COR-L47 (cell line): ENCODE measurements around the gene RBM3.

Experiments used
- DNase-seq: peaks from one replicate; lab custom pipeline; 2025; lab: John Stamatoyannopoulos, UW

Gene RBM3

DNA sequence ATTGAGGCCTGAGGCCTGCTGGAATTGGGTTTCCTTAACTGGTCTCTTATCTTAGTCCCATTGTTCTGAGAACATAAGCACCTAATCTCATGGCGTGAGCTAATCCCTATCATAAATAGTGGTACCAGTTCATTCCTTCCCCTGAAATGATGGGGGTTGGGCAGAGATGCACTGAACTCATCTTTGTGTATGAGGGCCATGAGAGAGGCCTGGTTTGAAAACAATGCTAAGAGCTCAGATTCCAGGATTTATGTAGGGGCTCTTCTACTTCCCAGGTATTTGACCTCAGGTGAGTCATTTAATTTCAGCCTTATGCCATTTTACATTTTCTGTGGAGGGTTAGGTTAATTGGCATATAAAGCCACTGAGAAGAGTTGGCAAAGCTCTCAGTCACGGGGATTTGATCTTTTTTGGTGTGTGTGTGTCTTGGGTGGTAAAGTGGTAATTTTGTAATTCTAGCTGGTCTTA, 4.4 kb downstream of the RBM3 start:
- DNase-seq, result no peak

DNA sequence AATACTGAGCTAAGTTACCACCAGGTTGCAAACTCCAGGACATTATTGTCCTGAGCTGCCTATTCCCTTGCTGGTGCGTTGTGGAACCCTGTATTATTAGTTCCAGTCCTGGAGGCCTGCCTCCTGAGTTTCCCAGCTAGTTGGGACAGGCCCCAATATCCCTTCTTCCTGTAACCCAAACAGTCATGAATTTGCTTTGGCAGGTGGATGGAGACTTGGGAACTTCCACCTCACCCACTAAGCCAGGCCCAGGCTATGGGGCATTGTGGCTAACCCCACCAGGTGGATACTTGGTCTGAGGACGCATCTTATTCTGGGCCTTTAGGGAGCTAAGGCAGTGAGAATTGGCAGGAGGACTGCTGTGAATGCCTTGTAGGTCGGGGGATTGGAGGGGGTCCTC, 5.0 kb downstream of the RBM3 start:
- DNase-seq, result no peak

DNA sequence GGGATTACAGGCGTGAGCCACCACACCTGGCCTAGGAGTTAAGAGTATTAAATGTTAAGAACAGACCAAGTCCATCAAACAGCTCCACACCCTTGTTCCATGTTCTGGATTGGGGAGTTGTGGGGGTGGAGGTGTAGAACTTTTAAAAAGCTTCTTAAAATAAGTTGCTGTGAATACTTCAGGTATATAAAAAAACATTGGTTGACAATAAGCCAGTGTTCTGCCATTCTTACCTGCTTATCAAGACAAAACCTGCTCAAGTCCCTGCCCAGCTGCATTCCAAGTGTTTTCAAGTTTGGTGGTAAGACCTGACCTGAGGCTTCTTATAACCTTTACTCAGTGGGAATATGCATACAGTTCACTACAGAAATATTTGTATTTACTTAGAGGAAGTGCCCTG, 6.4 kb downstream of the RBM3 start:
- DNase-seq, result no peak

DNA sequence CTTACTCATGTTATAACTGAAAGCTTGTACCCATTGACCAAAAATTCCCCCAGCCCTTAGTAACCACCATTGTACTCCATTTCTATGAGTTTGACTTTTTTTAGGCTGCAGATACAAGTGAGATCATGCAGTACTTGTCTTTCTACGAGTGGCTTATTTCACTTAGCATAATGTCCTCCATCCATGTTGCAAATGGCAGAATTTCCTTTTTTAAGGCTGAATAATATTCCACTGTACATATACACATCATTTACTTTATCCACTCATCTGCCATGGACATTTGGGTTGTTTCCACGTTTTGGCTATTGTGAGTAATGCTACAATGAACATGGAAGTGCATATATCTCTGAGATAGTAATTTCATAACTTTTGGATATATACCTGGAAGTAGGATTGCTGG, 10.4 kb downstream of the RBM3 start:
- no peak for DNase-seq

DNA sequence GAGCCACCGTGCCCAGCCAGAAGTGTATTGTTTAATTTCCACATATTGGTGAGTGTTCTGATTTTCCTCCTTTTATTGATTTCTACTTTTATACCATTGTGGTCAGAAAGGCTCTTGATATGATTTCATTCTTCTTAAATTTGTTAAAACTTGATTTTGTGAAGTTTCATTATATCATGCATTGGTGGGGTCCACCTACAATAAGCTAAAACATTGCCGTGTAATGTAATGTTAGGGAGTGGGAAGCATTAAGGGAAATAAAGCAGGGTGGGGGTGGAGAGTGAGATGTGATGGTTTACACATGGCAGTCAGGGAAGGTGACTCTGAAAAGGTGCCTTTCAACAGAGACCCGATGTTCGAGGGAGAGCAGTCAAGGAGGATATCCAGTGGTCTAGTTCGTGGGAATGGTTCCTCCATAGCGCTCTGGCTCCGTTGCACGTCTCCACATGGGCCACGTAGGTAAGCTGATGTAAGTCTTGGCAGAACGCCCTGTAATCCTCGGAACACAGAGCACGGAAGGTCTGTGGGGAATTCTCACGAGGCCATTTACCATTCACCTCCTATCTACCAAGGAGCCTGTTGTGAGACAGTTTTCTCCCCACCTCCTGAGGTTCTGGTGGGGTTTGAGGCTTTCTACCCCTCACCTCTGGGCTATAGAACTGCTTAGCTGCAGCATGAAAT, 15.3 kb downstream of the RBM3 start:
- no peak for DNase-seq

DNA sequence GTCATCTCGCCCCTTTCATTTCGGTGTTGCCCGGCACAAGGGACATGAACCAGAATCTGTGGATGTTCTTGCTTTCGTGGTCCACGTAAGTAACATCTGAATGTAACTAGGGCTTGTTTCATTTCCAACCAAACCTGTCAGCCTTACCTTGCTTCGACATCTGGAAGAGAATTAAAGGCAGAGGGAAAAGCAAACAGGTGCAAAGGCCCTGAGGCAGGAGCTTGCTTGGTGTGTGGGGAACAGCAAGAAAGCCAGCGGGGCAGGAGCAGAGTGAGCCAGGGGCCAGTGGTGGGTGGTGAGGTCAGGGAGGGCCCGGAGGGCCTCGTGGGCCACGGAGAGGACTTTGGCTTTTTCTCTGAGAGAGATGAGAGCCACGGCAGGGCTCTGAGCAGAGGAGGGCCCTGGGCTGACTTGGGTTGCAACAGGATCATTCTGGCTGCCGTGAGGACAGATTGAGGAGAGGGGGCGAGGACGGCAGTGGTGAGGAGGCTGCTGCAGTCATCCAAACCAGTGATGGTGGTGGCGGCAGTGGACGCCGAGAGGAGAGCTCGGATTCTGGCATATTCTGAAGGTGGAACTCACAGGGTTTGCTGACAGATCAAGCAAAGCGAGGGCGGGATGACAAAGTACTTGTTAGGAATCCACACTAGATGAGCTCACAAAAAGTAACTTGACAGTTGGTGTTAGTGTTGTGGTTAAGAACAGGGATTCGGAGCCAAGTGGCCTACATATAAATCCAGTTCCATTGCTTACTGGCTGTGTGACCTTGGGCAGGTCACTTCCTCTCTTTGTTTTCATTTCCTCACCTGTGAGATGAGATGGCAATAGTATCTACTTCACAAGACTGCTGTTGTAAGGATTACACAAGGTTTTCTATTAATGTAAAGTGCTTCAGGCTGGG, 16.2 kb downstream of the RBM3 start:
- no peak for DNase-seq

DNA sequence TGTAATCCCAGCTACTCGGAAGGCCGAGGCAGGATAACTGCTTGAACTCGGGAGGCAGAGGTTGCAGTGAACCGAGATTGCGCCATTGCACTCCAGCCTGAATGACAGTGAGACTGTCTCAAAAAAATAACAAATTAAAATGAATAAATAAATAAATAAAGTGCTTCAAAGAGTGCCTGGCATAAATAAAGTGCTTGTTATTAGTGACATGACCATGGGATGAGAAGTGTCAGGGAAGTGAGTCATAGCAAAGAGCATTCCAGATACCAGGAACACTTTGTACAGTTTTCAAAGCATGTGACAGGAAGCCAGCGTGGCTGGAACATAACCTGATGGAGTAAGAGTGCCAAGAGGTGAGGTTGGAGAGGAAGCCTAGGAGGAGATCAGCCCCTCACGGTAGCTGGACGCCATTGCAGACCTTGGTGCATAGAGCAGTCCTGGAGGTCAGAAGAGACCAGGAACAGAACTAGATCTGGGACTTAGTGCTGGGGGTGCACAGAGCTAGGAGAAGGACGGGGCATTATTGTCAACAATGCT, 17.0 kb downstream of the RBM3 start:
- DNase-seq, result no peak

DNA sequence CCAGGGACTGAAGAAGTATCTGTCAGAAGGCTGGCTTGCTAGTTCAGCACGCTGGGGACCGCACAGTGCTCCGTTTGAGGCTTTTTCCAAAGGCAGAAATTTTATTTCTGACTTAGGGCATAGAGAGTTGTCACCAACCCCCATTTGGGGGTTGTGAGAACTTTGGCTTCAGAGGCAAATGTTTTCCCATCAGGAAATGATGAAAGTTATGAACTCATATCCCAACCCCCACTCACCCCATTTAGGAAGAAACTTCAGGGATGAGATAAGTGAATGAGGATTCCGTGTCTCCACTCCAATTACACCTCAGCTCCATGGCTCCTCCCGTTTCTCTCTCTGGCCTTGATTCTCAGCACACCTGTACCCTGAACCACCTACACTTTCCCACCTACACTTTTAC, 18.7 kb downstream of the RBM3 start:
- DNase-seq, result no peak

DNA sequence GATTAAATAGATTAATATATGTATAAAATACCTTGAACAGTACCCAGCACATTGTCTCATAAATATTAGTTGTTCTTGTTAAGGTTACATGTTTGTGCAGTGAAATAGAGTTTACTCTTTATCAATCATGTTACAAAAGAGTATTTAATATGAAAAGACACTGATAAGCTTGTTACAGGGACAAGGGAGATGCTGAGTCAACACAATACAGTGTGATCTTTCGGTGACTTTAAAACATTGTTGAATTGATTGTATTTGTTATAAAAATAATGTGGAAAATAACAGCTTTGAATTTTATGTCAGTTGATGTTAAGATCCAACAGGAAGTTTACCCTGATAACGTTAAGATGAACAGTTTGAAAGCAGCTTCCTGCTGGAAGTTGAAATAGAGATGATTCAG, 21.6 kb downstream of the RBM3 start:
- DNase-seq, result no peak

DNA sequence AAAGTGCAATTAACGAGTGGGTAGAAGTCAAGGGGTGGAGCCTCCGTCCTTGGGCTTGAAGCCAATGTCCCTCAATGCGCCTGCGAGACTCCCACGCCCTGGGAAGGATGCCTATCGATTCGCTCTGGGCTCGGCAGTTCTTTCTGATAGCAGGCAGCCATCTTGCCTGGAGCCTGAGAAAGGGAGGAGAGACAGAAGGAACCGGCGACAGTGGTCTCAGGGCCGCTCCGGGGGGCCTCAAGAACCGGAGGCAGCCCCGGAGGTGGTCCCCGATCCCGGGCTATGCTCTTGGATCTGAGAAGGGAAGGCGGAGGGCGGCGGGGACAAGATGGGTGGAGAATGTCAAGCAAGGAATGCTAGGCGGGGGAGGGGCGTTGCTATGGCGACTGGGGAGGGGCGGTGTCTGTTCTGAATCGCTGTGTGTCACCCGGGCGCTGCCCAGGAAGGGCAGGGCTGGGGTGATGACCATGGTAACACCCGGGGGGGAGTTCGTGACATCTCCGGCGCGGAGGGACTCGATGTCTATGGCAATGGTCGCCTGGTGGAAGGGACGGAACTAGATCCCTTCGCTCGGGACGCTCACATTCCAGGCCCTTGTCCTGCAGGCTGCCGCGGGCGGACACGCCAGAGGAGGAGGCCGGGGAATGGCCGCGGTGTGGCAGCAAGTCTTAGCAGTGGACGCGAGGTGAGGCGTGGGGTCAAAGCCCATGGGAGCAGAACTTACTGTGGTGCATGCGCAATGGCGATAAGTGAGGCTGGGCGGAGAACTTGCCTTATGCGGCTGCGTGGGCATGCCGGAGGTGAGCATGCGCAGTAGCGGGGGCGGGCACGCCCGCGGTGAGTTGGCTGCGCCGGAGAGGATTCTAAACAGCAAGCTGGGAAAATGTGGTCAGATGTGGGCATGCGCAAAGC, 23.3 kb downstream of the RBM3 start, which contains the start of gene WDR13:
Gene WDR13, plus strand, starts transcription at position 140 of the 912 bp plus-strand sequence. Its CDS starts 505 bp downstream, at position 645.
- DNase-seq, result peak; percentile 85

DNA sequence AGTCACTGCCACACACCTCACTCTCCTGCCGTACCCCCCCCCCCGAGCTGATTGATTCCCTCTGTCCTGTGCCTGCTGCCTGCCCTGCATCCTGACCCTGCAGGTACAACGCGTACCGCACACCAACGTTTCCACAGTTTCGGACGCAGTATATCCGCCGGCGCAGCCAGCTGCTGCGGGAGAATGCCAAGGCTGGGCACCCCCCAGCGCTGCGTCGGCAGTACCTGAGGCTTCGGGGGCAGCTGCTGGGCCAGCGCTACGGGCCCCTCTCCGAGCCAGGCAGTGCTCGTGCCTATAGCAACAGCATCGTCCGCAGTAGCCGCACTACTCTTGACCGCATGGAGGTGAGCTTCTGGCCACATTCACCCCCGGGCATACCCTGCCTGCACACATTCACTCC, 24.3 kb downstream of the RBM3 start:
- DNase-seq, result no peak

DNA sequence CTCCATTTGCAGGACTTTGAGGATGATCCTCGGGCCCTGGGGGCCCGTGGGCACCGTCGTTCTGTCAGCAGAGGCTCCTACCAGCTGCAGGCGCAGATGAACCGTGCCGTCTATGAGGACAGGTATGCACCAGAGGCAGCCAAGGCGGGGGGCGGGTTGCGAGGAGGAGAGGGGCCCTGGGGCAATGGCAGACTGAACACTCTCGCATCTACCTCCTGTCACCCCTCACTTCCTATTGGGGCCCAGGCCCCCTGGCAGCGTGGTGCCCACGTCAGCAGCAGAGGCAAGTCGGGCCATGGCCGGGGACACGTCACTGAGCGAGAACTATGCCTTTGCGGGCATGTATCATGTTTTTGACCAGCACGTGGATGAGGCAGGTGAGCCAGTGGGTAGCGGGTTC, 25.1 kb downstream of the RBM3 start:
- DNase-seq, result no peak

DNA sequence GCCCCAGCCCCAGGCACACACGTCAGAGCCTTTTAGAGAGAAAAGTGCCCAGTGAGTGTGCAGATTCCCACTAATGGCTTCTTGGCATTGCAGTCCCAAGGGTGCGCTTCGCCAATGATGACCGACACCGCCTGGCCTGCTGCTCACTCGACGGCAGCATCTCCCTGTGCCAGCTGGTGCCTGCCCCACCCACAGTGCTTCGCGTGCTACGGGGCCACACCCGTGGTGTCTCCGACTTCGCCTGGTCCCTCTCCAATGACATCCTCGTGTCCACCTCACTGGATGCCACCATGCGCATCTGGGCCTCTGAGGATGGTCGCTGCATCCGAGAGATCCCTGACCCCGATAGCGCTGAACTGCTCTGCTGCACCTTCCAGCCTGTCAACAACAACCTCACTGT, 25.9 kb downstream of the RBM3 start:
- DNase-seq, result no peak

DNA sequence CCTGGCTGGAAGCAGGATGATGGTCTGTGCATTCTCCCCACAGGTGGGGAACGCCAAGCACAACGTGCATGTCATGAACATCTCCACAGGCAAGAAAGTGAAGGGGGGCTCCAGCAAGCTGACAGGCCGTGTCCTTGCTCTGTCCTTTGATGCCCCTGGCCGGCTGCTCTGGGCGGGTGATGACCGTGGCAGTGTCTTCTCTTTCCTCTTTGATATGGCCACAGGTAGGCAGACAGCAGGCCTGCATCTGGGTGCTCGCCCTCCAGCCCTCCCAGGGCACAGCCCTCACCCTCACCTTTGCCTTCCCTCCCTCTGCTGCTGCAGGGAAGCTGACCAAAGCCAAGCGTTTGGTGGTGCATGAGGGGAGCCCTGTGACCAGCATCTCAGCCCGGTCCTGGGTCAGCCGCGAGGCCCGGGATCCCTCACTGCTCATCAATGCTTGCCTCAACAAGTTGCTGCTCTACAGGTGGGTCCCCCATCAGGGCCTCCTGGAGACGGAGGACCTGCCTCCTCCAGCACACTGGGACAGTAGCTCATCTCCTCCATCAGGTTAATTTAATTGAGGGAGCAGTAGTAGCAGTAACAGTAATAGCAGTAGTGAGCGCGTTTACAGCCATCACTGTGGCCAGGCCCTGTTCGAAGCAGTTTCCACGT, 27.6 kb downstream of the RBM3 start:
- DNase-seq, result no peak

DNA sequence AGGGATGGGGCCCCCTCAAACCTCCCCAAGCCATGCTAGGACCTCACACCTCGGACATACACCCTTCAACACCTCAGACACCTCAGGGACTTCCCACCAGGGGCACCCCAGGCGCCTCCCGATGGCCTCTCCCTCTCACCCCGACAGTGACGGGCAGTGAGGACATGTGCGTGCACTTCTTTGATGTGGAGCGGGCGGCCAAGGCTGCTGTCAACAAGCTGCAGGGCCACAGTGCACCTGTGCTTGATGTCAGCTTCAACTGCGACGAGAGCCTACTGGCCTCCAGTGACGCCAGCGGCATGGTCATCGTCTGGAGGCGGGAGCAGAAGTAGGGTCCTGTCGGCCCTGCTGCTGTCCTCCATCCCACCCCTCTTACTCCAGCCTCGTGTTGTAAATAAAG, 30.4 kb downstream of the RBM3 start:
- no peak for DNase-seq

DNA sequence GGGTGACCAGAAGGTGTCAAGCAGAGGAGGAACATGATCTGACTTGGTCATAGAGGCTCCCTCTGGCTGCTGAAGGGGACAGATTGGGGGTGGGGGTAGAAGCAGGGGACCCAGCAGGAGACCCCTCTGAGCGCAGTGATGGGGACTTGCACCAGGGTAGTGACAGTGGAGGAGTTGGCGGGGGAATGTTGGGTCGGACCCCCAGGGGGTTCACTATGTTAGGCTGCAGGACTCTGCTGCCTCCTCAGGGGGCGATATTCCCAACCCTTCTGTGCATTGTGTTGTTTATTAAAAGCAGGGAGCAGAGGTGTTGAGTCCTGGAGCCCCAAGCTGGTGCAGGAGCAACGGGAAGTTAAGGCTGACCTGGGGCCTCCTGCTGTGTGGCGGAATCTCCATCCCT, 31.8 kb downstream of the RBM3 start:
- DNase-seq, result no peak

DNA sequence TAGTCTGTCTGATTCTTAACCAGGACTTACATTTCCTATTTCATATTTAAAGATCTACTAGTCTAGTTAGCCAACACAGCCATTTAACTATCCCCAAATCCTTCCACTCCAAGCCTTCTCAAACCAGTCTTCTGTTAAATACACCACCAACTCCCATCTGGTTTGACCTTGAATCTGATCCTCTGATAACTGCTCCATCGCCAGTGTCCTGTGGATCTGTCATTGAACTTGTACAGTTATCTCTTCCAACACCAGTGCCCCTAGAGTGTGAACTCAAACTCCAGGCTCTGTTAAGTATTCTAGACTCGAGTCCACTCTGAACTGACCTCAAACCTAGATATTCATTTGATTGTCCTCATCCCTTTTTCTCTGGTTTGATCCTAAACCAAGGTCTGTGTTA, 37.4 kb downstream of the RBM3 start:
- DNase-seq, result no peak

DNA sequence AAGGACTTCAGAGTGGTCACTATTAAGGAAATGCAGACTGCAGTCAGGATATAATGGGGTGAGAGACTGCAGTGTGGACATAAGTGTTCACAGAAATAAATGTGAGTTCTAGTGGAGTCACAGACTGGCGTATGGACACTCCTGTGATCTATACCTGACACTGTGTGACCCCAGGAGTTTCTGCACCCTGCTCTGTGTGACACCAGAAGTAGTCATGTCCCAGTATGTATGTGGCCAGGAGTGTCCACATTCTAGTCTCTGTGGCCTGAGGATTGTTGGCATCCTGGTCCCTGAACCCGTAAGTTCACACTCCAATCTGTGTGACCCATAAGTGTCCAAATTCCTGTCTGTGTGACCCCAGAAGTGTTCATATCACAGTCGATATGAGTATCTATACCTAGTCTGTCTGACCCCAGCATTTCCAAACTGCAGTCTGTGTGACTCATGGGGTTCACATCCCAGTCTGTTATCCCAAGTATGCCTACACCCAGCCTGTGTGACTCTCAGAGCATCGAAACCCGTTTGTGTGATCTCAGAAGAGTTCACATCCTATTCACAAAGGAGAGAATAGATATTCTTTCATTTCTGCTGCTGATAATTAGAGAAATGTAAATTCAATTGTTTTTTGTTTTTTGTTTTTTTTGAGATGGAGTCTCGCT, 39.3 kb downstream of the RBM3 start:
- DNase-seq, result no peak

DNA sequence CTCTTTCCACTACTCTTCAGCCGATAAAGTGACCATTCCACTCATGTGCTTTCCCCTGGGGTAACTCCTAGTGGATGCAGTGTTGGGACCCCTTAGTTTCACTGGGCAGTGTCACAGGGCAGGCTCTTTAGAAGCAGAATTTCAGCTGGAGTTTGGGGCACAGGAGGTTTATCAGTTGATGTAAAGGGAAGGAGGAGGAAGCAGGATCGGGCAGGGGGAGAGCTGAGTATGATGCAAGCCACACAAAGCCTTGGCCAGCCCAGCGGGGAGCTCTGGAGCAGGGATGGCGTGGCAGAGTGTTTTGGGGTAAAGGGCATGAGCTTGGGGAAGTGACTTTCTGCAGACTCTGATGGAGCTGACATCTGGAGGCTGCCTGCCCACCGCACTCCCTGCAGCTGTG, 42.3 kb downstream of the RBM3 start:
- DNase-seq, result no peak

DNA sequence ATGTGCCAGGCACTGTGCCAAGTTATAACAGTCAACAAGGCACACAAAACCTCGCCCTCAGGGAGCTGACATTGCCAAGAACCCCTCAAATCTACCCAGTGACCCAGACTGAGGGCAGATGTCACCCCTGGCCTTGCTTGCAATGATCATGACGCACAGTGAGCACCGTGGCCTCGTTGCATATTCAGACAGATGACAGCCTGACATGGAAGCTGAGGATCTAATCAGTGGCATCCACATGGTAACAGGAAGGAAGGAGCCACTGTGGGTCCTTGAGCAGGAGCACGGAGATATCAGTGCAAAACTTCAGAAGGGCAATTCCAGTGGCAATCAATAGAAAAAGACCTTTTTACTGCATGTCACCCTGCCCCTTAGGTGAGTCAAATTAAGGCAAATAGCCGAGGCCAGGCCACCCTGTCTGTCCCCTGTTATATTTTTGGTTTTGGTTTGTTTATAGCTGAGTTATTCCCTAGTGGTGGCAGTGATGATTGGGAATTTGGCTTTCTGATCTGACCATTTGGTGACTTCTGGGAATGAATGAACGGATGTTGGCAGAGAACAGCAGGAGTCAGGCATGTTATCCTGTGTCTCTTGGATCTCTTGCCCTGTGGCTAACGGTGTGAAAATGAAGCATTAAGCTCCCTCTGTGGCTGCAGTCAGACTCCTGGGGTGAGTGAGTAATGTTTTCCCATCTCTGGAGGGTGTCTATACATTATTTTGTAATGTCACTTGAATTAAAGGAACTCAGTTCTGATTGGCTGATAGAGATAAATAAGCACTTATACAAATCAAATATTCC, 43.5 kb downstream of the RBM3 start:
- DNase-seq, result no peak
